ENCODE data around the gene RASA4. TPM values are rescaled to one million over a fixed set of nuclear protein-coding genes. Genes with fewer than 3 reads are reported as not detected.
"Not testable (repeated sequence)": the region's sequence is repeated elsewhere in the genome, so short reads cannot be mapped to it uniquely, and the experiment has no call there.

Gene RASA4
- total RNA-seq, result 76.5 TPM

GRCh38 chr7:102616507-102617125 lies at the start of gene RASA4:
TSS of gene RASA4 (minus strand) at chr7:102616756. CDS start at chr7:102616689, 67 bp downstream.
- peak; percentile 58 for DNase-seq (ENCODE audit: low spot score)

DNA sequence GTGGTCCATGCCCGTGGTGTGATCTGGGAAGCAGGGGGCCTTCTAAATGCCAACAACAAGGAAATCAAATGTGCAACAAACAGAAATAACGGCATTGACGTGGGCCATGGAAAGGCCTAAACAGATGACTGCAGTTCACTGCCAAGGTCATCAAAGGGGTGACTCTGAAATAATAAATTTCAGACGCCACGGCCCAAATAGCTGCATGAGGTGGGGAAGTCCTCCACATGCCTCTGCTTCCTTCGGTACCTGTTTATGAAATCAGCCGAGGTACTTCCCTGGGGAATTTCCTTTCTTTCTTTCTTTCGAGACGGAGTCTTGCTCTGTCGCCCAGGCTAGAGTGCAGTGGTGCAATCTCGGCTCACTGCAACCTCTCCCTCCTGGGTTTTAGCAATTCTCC lies 48.2 kb upstream of the RASA4 start:
- DNase-seq (ENCODE audit: low spot score), result not testable (repeated sequence)

GRCh38 chr7:102649924-102650323 lies 33.4 kb upstream of the RASA4 start, which contains the start of gene SPDYE2B:
TSS of gene SPDYE2B (plus strand) at chr7:102650319. CDS start at chr7:102652349, 2,030 bp downstream.
- not testable (repeated sequence) for DNase-seq (ENCODE audit: low spot score)

- peak; percentile 24 for DNase-seq (ENCODE audit: low spot score)
These were observed 31.3 kb upstream of the RASA4 start for GRCh38 chr7:102647813-102648212.

- not testable (repeated sequence) for DNase-seq (ENCODE audit: low spot score)
These were observed 26.8 kb upstream of the RASA4 start for GRCh38 chr7:102643404-102643803.

DNA sequence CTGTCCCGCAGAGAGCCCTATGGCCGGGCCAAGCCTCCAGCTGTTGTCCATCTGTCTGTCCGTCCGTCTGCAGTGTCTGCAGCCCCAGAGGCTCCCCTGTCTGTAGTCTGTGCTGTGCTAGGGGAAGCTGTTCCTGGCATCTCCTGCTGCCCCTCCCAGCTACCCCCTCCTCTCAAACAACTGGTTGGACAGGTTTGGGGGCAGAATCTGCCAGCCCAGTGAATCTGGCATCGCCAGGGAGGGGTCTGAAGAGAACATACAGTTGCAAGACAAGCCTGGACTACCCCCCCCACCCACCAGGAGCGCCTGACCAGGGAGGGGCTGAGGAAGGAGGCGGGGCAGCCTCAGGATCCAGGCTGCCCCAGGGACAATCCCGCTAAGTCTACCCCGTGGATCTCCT lies 26.1 kb upstream of the RASA4 start, which contains the start of gene UPK3BL1:
Gene UPK3BL1, minus strand, starts transcription at position 101 of the 400 bp plus-strand sequence. Its CDS starts 50 bp downstream, at position 51.
- DNase-seq (ENCODE audit: low spot score), result not testable (repeated sequence)

- DNase-seq (ENCODE audit: low spot score), result peak; percentile 42
These were observed 22.3 kb upstream of the RASA4 start for GRCh38 chr7:102638848-102639247.

- DNase-seq (ENCODE audit: low spot score), result peak; percentile 42
These were observed 20.4 kb upstream of the RASA4 start for GRCh38 chr7:102636956-102637355.

GRCh38 chr7:102635354-102635753 lies 18.8 kb upstream of the RASA4 start:
- not testable (repeated sequence) for DNase-seq (ENCODE audit: low spot score)

- peak; percentile 29 for DNase-seq (ENCODE audit: low spot score)
These were observed 17.7 kb upstream of the RASA4 start for GRCh38 chr7:102634299-102634698.

GRCh38 chr7:102630622-102631021 lies 14.1 kb upstream of the RASA4 start:
- peak; percentile 84 for DNase-seq (ENCODE audit: low spot score)

- not testable (repeated sequence) for DNase-seq (ENCODE audit: low spot score)
These were observed 10.8 kb upstream of the RASA4 start for GRCh38 chr7:102627271-102627904.

GRCh38 chr7:102618122-102618521 lies 1.6 kb upstream of the RASA4 start:
- DNase-seq (ENCODE audit: low spot score), result peak; percentile 33

GRCh38 chr7:102615930-102616329 lies 626 bp downstream of the RASA4 start:
- DNase-seq (ENCODE audit: low spot score), result not testable (repeated sequence)

GRCh38 chr7:102614873-102615272 lies 1.7 kb downstream of the RASA4 start:
- DNase-seq (ENCODE audit: low spot score), result not testable (repeated sequence)

GRCh38 chr7:102614346-102614697 lies 2.2 kb downstream of the RASA4 start:
- not testable (repeated sequence) for DNase-seq (ENCODE audit: low spot score)

GRCh38 chr7:102613575-102614345 lies 2.8 kb downstream of the RASA4 start:
- DNase-seq (ENCODE audit: low spot score), result not testable (repeated sequence)

- peak; percentile 45 for DNase-seq (ENCODE audit: low spot score)
These were observed 4.8 kb downstream of the RASA4 start for GRCh38 chr7:102611675-102612325.

DNA sequence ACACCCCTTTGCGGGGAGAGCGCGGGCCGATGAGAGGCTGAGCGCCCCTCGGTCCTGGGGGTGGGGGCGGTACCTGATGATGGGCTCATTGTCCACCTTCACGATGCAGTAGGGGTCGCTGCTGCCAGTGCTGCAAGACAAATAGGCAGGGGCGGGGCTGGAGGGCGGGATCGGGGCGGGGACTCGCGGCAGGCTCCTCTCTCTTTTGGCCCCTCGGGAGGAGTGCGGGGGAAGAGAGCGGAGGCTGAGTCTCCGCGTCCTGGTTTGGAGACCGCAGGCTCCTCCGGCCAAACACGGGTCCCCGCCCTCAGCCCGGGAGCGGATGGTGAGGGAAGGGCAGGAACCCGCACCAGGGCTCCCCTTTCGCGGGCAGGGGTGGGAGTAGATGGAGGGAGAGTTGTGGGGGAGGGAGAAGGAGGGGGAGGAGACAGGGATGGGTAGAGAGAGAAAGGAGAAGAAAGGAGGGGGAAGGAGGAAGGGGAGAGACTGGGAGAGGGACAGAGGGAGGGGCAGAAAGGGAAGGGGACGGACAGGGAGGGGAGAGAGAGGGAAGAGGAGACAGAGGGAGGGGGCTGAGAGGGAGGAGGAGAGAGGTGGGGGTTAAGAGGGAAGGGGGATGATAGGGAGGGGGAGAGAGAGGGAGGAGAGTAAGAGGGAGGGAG lies 5.4 kb downstream of the RASA4 start:
- not testable (repeated sequence) for DNase-seq (ENCODE audit: low spot score)

DNA sequence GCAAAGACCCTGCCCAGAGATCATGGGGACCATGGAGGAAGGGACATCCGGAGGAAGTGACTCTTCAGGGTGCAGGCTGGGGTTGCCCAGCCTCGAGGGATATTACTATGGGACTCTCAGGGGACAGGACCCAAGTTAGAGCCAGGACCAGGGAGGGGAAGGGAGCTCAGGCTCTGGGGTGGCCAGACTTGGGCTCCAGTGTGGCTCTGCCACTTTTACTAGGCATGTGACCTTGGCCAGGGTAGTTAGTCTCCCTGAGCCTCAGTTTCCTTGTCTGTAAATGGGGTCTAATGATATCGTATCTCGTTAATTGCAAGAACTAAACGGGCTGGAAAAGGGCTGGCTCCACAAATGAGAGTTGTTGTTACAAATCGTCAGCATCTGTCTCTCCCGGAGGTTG lies 6.1 kb downstream of the RASA4 start:
- DNase-seq (ENCODE audit: low spot score), result peak; percentile 33

- DNase-seq (ENCODE audit: low spot score), result not testable (repeated sequence)
These were observed 6.8 kb downstream of the RASA4 start for GRCh38 chr7:102609734-102610133.

Measured in ureter (tissue), 1 donor.